ENCODE results near the gene GNRH2.
"Not testable (repeated sequence)": the region's sequence is repeated elsewhere in the genome, so short reads cannot be mapped to it uniquely, and the experiment has no call there.

DNA sequence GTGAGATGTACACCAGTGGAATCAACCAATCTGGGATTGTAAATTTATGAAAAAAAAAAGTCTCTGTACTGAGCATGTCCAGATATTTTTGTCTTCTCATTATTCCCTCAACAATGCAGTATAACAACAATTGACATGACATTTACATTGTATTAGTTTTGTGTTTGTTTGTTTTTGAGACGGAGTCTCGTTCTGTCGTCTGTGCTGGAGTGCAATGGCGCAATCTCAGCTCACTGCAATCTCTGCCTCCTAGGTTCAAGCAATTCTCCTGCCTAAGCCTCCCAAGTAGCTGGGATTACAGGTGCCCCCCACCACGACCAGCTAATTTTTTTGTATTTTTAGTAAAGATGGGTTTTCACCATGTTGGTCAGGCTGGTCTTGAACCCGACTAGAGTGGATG is 31.9 kb downstream of the GNRH2 start:
- TF ChIP-seq POLR2A (IDR thresholded peaks at IDR 0.05): not testable (repeated sequence)
- TF ChIP-seq, protein P1, sequence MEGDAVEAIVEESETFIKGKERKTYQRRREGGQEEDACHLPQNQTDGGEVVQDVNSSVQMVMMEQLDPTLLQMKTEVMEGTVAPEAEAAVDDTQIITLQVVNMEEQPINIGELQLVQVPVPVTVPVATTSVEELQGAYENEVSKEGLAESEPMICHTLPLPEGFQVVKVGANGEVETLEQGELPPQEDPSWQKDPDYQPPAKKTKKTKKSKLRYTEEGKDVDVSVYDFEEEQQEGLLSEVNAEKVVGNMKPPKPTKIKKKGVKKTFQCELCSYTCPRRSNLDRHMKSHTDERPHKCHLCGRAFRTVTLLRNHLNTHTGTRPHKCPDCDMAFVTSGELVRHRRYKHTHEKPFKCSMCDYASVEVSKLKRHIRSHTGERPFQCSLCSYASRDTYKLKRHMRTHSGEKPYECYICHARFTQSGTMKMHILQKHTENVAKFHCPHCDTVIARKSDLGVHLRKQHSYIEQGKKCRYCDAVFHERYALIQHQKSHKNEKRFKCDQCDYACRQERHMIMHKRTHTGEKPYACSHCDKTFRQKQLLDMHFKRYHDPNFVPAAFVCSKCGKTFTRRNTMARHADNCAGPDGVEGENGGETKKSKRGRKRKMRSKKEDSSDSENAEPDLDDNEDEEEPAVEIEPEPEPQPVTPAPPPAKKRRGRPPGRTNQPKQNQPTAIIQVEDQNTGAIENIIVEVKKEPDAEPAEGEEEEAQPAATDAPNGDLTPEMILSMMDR (IDR thresholded peaks at IDR 0.05 in 4 of 5, conservative IDR thresholded peaks at IDR 0.05 in 1 of 5): not testable (repeated sequence)

Measured in gastrocnemius medialis (tissue), 4 donors.